OCI-LY1 (cell line): ENCODE data around the gene BCL2.

ENCODE experiments used
- CTCF ChIP-seq: fragments of 200-600 bp; sonication (generic), shearing (Covaris generic); IDR thresholded peaks from 2 replicates; pipeline ENCODE4 v1.5.1; 2017; ENCODE audit warnings: mild to moderate bottlenecking, antibody characterized with exemption, low read length, moderate library complexity, mixed read lengths
- EZH2 ChIP-seq: fragments of 200-600 bp; sonication (generic), shearing (Covaris generic); IDR thresholded peaks from 2 replicates; pipeline ENCODE4 v1.8.0; 2017; ENCODE audit warnings: borderline replicate concordance, mixed run types, mild to moderate bottlenecking, antibody characterized with exemption, low read length, moderate library complexity, mixed read lengths

- no peak for TF ChIP-seq CTCF
- TF ChIP-seq EZH2, result no peak
Measured at GRCh38 chr18:63254716-63255399, 64.7 kb downstream of the BCL2 start.
